H1 (cell line): Measurements from ENCODE around the gene LIPM.

Source experiments
- CHD2 ChIP-seq: IDR thresholded peaks from 2 replicates; pipeline ENCODE4 v1.6.1; 2012; ENCODE audit warnings: low read length, improper control_type of control experiment
- EP300 ChIP-seq, 2 experiments: IDR thresholded peaks; 1 replicate in 1 of 2; 2 replicates in 1 of 2; pipeline ENCODE4 v1.6.1; 2011 to 2012; ENCODE audit warnings: low read depth in 2 of 2, low read length in 2 of 2, mild to moderate bottlenecking in 2 of 2, borderline replicate concordance in 1 of 2, inconsistent platforms in 1 of 2, moderate library complexity in 1 of 2
- EZH2 ChIP-seq: fragments of 200-600 bp; sonication (generic); IDR thresholded peaks from 2 replicates; pipeline ENCODE4 v1.7.1; 2012; ENCODE audit warnings: low read depth, mild to moderate bottlenecking, moderate library complexity, low read length, inconsistent platforms; ENCODE audit not compliant: severe bottlenecking
- POLR2A ChIP-seq, 2 experiments: IDR thresholded peaks; 1 replicate in 1 of 2; 2 replicates in 1 of 2; pipeline ENCODE4 v1.6.1; 2011; ENCODE audit warnings: low read depth in 2 of 2, low read length in 2 of 2, mild to moderate bottlenecking in 2 of 2; ENCODE audit errors: control extremely low read depth in 1 of 2
- SP1 ChIP-seq: IDR thresholded peaks from 2 replicates; pipeline ENCODE4 v1.6.1; 2011; ENCODE audit warnings: low read depth, low read length
- YY1 ChIP-seq: IDR thresholded peaks from 2 replicates; pipeline ENCODE4 v1.6.1; 2011; ENCODE audit warnings: low read depth, mild to moderate bottlenecking, low read length
- TF ChIP-seq, protein P1 (sequence below), 3 experiments: IDR thresholded peaks; 1 replicate in 2 of 3; 2 replicates in 1 of 3; pipeline versions ENCODE4 v1.5.1 to v1.6.1; 2011; ENCODE audit warnings: low read length in 3 of 3, mild to moderate bottlenecking in 3 of 3, inconsistent platforms in 2 of 3, low read depth in 1 of 3, moderate library complexity in 1 of 3; ENCODE audit not compliant: insufficient read depth in 1 of 3; ENCODE audit errors: control extremely low read depth in 1 of 3

DNA sequence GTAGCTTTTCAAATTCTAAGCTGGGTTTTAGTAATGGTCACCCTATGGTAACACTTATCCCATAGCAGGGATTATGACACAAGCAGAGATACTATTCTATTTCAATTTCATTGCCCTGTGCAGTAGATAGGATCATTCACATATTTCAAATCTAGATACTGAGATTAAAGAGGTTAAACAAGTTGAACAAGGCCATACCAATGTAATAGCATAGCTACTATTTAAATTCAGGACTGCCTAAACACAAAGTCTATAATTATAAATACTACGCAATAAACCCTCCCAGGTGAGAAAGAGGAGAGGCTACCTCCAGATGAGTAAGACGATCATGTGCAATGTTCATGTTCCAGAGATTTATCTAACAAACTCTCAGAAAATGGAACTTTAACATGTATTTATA is 1.1 kb downstream of the LIPM start:
- no peak for TF ChIP-seq SP1
- no peak for TF ChIP-seq CHD2
- TF ChIP-seq, protein P1, sequence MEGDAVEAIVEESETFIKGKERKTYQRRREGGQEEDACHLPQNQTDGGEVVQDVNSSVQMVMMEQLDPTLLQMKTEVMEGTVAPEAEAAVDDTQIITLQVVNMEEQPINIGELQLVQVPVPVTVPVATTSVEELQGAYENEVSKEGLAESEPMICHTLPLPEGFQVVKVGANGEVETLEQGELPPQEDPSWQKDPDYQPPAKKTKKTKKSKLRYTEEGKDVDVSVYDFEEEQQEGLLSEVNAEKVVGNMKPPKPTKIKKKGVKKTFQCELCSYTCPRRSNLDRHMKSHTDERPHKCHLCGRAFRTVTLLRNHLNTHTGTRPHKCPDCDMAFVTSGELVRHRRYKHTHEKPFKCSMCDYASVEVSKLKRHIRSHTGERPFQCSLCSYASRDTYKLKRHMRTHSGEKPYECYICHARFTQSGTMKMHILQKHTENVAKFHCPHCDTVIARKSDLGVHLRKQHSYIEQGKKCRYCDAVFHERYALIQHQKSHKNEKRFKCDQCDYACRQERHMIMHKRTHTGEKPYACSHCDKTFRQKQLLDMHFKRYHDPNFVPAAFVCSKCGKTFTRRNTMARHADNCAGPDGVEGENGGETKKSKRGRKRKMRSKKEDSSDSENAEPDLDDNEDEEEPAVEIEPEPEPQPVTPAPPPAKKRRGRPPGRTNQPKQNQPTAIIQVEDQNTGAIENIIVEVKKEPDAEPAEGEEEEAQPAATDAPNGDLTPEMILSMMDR (IDR thresholded peaks at IDR 0.05; ENCODE audit: control extremely low read depth in 1 of 3, insufficient read depth in 1 of 3, low read depth in 1 of 3, low read length in 3 of 3): no peak
- TF ChIP-seq EZH2: no peak
- TF ChIP-seq POLR2A (IDR thresholded peaks at IDR 0.05; ENCODE audit: control extremely low read depth in 1 of 2, low read depth in 2 of 2, low read length in 2 of 2): no peak
- no peak for TF ChIP-seq YY1
- TF ChIP-seq EP300 (IDR thresholded peaks at IDR 0.05; ENCODE audit: borderline replicate concordance in 1 of 2, low read depth in 2 of 2, low read length in 2 of 2): no peak
